GM12801 (cell line): ENCODE results near the gene FHIT.

Experiments
- CTCF ChIP-seq: IDR thresholded peaks from one replicate; pipeline ENCODE4 v1.5.1; 2011; ENCODE audit warnings: control low read depth; ENCODE audit not compliant: insufficient read length; ENCODE audit errors: extremely low read depth

Gene FHIT

GRCh38 chr3:60000311-60001105 lies 1250.7 kb downstream of the FHIT start:
- TF ChIP-seq CTCF, result no peak

GRCh38 chr3:59998058-59998457 lies 1253.2 kb downstream of the FHIT start:
- TF ChIP-seq CTCF, result no peak

- TF ChIP-seq CTCF, result no peak
Measured at GRCh38 chr3:59997583-59997982, 1253.7 kb downstream of the FHIT start.

- TF ChIP-seq CTCF, result no peak
Measured at GRCh38 chr3:59996056-59996455, 1255.2 kb downstream of the FHIT start.

- TF ChIP-seq CTCF, result no peak
Measured at GRCh38 chr3:59995563-59995962, 1255.7 kb downstream of the FHIT start.

- TF ChIP-seq CTCF, result no peak
Measured at GRCh38 chr3:59994732-59995304, 1256.4 kb downstream of the FHIT start.

- no peak for TF ChIP-seq CTCF
Measured at GRCh38 chr3:59992578-59992977, 1258.7 kb downstream of the FHIT start.
